Erythroblast (primary cell): ENCODE results near the gene CNGA1.

Experiments used
- GATA1 ChIP-seq: IDR thresholded peaks from 2 replicates; pipeline ENCODE4 v1.6.1; 2011; ENCODE audit warnings: low read depth, mild to moderate bottlenecking, control low read depth, low read length, moderate library complexity
- POLR2A ChIP-seq: IDR thresholded peaks from 2 replicates; pipeline ENCODE4 v1.6.1; 2011; ENCODE audit warnings: mild to moderate bottlenecking, low read length

GRCh38 chr4:48051078-48051477 is 34.6 kb upstream of the CNGA1 start:
- TF ChIP-seq POLR2A (no peak), GATA1 (no peak)
